NCI-H2171 treated with DMSO at 0.1 percent for 48 hours (cell line): ENCODE measurements around the gene OCA2.

ENCODE experiments used
- DNase-seq: peaks from one replicate; lab custom pipeline; 2025; lab: John Stamatoyannopoulos, UW

Gene OCA2

DNA sequence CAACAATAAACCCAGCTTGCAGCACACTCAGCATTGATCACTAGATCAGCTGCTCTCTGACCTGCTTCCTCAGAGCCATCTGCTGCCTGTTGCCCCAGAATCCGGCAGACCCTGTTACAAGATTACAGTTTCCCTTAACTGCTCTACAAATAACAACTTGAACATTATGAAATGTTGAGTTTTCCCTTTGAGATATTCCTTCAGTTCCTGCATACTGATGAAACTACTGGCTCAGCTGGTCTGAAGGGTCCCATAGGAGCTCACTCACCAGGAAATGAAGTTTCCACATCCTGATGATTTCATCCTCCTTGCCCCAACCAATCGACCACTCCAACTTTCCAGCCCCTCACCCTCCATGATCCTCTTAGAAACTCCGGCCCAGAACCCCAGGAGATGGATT is 281.9 kb downstream of the OCA2 start:
- no peak for DNase-seq

DNA sequence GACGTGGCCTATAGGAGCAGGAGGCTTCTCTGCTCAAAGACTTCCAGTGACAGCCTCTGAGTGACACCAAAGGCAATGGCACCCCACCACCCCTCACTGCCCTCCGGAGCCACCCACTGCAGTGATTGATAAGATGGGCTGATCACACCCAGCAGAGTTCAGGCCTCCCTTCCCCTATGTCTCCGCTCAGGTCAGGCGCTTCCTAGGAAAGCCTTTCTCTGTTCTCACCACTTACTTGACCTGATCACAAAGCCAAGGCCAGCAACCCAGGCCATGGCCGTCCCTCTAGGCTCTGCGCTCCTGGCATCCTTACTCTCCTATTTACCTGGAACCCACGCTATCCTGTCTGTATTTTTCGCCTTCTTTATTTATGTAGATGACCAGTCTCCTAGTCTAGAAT is 282.3 kb downstream of the OCA2 start:
- no peak for DNase-seq

DNA sequence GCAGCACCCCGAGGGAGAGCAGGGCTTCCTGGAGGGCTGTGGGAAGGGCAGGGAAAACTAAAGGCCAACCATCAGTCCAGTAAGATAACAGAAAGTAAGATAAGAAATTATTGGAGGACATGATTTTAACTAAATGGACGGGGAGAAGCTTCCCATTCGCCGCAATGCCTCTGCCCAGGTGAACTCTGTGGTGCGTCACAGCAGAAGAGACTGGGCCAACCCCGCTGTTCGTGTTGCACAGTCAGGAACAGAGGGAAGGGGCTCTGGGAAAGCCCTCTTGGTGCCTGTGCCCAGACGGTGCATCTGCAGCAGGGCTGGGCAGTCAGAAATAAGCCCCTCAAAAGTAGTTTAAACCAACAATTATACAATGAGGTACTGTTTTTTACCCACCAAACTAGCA is 284.1 kb downstream of the OCA2 start:
- no peak for DNase-seq

DNA sequence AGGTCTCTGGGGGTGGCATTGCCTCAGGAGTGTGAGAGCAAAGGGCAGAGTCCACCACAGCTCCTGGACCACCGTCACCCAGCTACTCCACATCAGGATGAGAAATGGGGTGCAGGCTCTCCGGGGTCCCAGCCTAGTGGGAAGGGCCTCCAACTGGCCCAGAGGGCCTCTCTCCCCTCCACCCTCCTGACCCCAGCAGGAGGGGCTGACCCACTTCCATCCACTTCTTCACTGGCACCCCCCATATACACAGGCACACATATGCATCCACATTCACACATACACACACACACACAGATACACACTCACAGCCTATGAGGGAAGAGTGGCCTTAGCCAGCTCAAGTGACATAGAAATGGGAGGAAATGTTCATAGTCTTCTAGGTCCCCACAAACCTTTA is 286.0 kb downstream of the OCA2 start:
- DNase-seq: no peak

DNA sequence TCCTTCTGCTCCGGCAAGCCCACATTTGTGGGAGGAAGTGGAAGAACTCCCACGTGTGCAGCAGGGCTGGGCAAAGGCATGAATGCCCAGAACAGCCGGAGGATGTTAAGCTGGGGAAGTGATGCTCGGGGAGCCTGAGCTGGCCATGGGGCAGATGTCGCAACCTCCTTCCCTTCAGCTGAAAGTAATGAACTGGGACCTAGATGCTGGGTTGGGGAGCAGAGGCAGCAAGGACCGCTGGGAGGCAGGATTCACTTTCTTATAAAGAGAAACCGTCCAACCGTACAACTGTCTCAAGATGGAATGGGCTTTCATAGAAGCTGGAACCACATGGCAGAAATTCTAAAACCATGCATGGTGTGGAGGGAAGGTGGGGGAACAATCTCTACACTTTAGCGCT is 290.9 kb downstream of the OCA2 start:
- DNase-seq: no peak

DNA sequence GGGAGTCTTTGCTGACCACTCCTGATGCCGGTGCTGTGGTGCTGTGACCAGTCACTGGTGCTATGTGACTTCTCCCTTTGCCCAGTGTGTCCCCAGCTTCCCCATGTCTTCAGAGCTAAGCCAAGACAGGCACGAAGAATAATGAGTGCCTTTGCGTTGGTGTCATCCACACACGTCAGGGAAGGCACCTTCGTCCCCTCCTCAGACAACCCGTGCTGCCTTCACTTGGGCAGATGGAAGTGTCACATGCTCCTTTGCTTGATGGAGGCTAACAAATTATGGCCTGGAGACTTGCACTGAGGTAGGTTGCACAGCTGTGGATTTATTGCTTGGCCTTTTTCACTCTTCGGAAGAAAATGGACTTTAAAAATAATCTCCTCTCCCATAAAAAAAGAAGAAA is 291.8 kb downstream of the OCA2 start:
- DNase-seq: no peak

DNA sequence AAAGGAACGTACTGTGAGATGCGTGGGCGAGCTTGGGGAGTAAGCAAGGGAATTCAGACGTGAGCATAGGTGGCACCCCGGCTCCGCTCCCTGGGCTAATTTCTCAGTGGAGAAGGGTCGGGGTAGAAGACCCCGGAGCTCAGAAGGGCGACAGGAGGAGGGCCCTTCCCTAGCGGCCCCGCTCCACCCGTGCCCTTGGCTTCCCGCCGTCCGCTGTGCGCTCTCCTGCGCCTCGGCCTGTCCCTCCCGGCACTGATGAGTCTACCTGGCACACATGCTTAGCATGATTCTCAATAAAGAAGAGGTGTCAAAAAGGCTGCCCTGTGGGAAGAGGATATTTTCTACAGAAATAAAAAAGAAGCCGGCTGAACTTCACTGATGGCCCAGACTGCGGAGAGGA is 292.7 kb downstream of the OCA2 start:
- DNase-seq: no peak

DNA sequence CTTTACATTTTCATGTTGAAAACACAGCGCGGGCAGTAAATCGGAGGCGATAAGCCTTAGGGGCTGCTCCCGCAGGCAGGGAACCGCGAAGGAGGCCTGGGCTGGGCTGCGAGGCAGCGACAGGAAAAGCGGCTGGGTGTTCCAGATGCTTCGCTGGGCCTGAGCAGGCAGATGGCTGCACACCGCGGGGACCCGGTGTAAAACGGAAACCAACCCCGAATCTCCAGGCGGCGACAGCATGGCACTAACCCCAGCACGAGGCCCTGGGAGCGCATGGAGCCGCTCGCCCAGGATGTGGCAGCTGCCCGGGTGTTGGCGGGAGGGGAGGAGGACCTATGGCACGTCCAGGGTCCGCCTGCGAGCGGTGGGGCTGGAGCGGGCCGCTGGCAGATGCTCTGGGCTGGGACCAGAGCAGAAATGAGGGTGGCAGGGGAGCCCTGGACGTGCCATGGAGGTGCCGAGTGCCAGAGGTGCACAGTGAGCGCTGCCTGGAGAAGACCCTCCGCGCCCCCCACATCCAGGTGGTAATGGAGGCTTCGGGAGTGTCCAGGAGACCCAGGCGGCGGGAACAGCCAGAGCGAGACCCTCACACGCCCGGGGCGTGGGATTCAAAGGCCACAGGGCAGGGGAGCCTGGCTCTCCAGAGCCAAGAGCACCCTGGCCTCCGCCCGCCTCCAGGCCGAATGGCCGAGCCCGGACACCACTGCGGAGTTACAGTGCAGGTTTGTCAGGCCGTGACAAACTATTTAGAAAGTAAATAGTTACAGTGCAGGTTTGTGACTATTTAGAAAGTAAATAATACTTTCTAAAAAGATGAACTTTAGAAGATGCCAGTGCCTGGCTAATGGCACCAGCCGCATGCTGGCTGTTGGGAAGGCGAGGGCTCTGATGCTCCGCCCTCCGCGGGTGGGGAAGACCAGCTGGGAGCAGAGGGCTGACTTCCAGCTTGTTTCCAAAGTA is 293.6 kb downstream of the OCA2 start:
- no peak for DNase-seq

DNA sequence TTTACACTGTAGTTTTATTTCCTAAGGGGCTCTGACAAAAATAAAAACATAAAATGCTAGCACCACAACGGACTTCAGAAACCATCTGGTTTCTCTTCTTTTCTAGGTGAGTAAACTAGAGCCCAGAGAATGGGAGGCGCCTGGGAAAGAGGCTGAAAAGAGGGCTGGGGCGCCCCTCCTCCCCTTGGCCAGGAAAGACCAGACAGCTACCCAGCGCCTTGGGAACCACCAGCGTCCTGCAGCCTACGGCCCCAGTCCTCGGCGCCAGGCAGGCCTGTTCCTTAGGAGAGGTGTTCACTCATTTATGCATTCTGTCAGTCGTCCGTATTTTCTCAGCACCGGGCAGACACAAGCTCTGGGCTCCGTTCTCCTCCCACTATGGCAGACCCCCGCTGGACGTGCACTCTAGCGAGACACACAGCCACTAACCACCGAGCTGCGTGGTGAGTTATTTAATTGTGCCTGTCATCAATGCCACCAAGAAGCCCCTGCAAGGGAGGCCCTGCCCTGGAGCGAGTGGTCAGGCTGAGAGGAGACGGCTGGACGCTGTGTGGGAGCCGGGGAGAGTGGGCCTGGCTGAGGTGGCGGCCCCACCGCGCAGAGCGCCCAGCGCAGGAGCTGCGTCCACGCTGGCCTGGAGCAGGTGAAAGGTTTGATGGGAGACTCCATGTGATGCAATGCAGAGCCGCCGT is 294.4 kb downstream of the OCA2 start:
- no peak for DNase-seq

DNA sequence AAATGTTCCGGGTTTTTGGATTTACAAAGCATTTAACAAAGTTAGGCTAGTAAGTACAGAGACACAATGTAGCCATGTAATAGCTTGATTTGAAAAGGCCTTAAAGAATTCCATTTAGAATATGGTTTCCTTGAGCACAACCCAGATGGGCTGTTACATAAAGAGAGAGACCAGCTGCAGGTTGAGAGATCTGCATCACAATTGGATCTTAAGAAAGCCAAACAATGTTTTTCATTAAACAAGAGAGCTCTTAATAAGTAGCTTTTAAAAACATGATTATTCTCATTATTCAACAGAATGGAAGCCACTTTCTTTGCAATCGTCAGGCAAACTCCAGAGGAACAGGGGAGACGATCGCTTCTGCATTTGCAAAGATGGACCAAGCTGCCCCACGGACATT is 300.3 kb downstream of the OCA2 start:
- DNase-seq: no peak

DNA sequence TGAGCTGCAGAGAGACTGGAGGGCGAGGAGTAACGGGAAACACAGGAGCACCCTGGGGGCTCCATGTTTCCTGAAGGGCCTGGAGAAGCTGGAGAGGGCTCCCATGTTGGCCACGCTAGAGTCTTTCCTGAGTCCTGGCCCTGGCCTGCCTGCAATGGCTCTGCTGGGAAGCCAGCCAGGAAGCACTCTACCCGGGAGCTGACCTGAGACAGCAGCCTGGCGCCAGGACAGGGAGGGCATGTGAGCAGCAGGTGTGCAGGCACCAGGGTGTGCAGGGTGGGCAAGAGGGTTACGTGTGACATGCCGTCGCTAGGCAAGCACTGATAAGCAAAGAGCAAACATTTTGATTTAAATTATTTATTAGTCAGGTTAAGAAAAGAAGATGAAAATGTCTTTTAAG is 301.4 kb downstream of the OCA2 start:
- DNase-seq: no peak

DNA sequence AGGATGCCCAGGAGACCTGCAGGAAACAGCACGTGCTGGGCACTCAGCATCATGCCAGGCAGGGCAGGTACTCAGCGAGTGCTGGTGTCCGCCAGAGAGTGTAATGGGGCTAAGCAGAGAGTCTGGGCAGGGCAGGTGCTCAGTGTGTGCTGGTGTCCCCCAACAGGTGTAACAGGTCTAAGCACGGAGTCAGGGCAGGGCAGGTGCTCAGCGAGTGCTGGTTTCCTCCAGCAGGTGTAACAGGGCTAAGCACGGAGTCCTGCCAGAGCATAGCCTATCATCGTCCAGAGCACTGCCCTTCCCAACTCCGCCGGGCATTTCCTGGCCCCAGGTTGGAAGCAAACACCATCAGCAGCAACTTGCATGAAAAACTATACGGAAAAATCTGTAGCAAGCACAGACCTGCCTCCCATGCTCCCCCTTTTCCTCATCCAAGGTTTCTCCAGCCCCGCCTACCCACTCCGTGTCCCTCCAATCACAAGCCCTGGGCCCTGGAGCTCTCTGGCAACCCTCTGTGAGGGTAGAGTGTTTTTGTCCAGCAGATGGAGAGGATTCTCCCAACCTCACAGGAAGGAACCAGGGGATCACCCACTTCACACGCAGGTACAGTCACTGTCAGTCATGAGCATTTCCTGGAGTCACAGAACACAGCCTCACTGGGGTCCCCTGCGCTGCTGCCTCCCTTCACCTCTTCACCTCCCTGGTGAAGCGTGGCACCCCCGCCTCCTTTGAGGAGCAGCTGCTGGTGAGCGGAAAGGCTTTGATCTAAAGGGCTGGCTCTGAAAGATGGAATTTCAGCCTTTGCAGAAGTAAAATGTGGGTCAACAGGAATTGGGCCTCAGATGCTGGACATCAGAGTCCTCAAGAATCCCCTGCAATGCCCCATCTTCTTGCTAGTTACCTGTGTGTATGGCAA is 302.5 kb downstream of the OCA2 start:
- no peak for DNase-seq

DNA sequence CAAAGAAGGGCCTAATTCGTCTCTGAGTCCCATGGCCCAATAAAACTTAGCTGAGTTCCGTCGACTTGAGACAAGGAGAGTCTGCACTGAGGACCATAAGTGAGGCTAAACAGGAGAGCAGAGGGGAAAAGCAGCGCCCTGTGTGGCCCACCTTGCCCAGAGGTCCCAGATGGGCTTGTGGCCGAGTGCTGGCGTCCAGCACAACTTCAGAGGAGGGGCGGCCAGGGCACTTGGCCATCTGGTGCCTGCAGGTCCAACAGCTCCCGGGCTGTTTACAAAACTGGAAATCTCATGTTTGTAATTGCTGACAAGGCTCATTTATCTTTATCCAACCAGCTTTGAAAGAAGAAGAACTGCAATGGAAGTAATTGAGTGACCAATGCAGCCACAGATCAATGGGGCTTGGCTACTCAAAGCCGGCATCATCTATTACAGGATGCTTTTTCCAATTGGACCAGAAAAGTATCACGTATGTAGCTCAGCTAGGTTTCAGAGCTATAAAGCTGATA is 306.3 kb downstream of the OCA2 start:
- DNase-seq: no peak

DNA sequence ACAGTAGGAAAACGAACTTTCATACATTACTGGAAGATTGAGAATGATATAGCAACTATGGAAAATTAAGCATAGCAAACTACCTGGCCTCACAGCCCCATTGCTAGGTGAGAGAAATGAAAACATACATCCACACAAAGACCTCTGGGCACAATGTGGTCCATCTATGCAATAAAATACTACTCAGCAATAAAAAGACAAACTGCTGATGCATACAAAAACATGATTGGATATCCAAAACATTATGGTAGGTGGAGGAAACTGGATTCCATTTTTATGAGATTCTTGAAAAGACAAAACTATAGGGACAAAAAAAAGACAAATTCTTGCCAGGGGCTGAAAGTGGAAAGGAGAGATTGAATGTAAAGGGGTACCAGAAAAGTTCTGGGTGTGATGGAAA is 308.8 kb downstream of the OCA2 start:
- no peak for DNase-seq

DNA sequence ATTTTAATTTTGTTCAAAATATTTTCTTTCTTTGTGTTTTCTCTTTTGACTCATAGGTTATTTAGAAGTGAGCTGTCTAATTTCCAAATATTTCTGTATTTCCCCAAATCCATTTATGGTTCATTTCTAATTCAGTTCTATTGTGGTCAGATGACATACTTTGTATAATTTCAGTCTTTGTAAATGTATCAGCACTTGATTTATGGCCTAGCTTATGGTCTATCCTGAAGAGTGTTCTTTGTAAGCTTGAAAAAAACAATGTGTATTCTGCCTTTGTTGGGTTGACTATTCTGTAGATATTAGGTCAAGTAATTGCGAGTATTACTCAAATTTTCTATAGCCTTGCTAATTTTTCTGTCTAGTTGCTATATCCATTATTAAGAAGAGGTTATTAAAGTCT is 311.2 kb downstream of the OCA2 start:
- DNase-seq: no peak

DNA sequence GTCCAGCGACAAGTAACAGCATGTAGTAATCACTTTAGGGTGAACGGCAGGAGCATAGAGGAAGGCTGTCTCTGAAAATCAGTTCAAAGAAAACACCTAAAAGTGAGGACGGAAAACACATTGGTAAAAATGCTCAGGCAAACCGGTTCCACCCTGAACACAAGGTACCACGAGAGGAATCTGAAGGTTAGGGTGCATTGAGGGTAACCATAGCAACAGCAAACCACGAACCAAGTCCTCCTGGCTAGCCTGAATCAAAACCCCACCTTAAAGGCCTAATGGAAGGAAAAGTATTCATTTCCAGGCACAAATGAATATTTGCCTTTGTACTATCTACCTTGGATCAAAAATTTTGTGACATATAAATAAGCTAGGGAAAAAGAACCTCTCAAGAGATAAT is 315.0 kb downstream of the OCA2 start:
- no peak for DNase-seq

DNA sequence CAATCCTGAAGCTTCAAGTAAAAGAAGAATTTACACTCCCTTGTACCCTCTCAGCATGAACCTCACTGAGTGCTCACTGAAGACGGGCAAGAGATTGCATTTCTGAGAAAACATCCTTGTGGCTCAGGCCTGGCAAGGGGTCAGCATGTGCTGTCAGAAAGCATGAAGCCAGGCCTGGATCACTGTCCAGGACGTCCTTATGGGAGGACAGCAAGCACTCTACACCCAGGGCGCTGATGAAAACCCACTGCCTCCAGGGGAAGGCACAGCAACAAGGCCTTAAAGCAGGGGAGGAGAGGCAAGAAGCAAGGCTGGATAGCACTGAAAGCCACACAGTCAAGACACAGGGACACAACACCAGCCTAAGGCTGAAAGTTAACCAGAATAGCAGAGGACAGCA is 315.4 kb downstream of the OCA2 start:
- DNase-seq: no peak

DNA sequence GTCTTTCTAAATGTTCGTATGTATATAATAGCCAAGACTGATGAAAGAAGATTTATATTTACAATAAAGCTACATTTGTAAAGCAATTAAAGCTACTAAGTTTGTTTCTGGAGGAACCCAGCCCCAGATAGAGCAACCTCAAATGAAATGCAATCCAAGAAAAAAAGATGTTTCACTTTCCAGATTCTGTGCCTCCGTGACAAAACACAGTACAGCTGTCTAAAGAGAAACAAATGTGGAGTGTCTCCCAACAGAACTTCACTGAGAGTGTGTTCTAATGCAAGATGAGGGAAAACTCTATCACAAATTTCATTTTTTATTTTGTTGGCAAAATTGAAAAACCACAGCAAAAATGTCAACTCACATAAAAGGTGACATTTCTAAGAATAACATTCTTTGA is 317.0 kb downstream of the OCA2 start:
- no peak for DNase-seq

DNA sequence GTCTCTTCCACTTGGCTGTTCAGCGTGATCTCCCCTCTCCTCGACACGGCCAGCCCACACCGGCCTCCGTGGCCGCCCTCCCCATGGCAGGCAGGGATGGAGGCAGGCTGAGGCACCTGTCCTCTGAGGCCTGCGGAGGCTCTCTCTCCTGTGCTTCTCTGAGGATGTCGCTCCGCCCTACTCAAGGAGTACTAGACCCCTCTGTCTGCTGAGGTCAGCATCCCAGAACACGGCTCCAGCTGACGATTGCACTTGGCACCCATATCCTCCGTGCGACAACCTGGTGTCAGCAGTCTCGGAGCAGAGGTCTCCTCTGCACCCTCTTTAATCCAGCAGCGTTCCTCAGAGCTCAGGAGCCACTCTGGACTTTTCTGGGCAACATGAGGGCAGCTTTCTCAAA is 322.6 kb downstream of the OCA2 start:
- no peak for DNase-seq

DNA sequence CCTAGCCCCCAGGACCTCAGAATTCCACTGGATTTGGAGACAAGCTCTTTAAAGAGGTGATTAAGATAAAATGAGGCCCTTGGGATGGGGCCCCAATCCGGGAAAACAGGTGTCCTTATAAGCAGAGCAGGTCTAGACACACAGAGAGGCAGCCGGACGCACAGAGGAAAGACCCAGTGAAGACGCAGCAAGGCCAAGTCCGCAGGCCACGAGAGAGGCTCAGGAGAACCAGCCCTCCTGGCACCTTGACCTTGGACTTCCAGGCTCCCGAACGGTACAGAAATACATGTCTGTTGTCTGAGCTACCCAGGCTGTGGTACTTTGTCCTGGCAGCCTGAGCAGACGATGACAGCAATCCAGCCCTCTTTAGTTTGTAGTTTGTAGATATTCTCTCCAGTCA is 324.5 kb downstream of the OCA2 start:
- DNase-seq: no peak

DNA sequence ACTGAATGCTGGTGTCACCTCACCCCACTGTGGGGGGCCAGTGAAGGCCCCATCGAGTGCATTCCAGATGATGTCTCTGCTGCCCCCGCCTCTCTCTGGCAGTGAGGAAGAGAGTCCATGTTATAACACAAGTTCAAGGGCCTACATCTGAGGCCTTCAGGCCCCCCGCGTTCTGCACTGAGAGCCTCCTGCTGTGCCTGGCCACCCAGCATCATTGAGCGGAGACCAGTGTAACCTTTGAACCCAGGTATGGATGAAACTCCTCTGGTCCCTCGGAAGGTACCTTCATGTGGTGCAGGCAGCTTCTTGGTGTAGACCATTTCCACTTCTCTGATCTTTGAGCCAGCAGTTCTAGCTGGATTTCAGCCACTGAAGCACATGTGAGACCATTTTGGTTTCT is 324.9 kb downstream of the OCA2 start:
- DNase-seq: no peak

DNA sequence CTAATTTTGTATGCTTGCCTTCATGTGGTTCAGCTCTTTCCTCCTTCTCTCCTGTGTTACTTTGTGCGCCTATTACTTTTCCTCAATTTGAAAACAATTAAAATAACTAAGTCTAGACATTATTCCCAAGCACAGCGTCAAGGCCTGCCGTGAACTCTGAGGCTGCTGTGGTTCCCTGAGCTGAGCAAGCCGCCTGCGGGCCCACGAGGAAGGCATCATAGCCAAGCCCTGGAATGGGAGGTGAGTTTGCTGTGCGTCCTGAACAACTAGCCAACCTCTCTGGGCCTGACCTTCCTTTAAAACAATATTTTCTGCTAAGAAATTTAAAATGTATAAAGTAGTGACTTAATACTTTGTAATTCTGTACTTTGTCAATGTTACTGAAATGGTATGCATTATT is 327.2 kb downstream of the OCA2 start:
- DNase-seq: no peak
